ENCODE results near the gene CBFA2T3.

- TF ChIP-seq, protein P1, sequence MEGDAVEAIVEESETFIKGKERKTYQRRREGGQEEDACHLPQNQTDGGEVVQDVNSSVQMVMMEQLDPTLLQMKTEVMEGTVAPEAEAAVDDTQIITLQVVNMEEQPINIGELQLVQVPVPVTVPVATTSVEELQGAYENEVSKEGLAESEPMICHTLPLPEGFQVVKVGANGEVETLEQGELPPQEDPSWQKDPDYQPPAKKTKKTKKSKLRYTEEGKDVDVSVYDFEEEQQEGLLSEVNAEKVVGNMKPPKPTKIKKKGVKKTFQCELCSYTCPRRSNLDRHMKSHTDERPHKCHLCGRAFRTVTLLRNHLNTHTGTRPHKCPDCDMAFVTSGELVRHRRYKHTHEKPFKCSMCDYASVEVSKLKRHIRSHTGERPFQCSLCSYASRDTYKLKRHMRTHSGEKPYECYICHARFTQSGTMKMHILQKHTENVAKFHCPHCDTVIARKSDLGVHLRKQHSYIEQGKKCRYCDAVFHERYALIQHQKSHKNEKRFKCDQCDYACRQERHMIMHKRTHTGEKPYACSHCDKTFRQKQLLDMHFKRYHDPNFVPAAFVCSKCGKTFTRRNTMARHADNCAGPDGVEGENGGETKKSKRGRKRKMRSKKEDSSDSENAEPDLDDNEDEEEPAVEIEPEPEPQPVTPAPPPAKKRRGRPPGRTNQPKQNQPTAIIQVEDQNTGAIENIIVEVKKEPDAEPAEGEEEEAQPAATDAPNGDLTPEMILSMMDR (IDR thresholded peaks at IDR 0.05; ENCODE audit: insufficient read depth, low read depth, low read length), result no peak
- no peak for TF ChIP-seq EZH2 (IDR thresholded peaks at IDR 0.05; ENCODE audit: insufficient read depth, low read length)
Observed at GRCh38 chr16:88974916-88975215, 2.1 kb downstream of the CBFA2T3 start.

All from astrocyte (in vitro differentiated cells and primary cell).